H1 (cell line): ENCODE measurements around the gene XAB2. TPM values are rescaled to one million over a fixed set of nuclear protein-coding genes. Genes with fewer than 3 reads are reported as not detected.

ENCODE experiments used
- BACH1 ChIP-seq: IDR thresholded peaks from 2 replicates; pipeline ENCODE4 v1.6.1; 2012; ENCODE audit warnings: low read length, improper control_type of control experiment
- CBX8 ChIP-seq: fragments of 300-800, 300-1000 bp; sonication (generic); IDR thresholded peaks from 2 replicates; pipeline ENCODE4 v1.7.1; 2016; ENCODE audit warnings: low read depth, low read length, borderline replicate concordance
- CEBPB ChIP-seq: IDR thresholded peaks from 2 replicates; pipeline ENCODE4 v1.6.1; 2012; ENCODE audit warnings: low read depth, low read length
- MAX ChIP-seq: IDR thresholded peaks from 2 replicates; pipeline ENCODE4 v1.6.1; 2012; ENCODE audit warnings: inconsistent platforms
- PHF8 ChIP-seq: fragments of 200-600 bp; sonication (generic); conservative IDR thresholded peaks from 2 replicates; pipeline ENCODE4 v1.7.1; 2012; ENCODE audit warnings: low read depth, mild to moderate bottlenecking, inconsistent platforms, low read length, moderate library complexity
- POLR2A ChIP-seq, 2 experiments: IDR thresholded peaks; 1 replicate in 1 of 2; 2 replicates in 1 of 2; pipeline ENCODE4 v1.6.1; 2011; ENCODE audit warnings: low read depth in 2 of 2, low read length in 2 of 2, mild to moderate bottlenecking in 2 of 2; ENCODE audit errors: control extremely low read depth in 1 of 2
- TEAD4 ChIP-seq: IDR thresholded peaks from 2 replicates; pipeline ENCODE4 v1.6.1; 2012; ENCODE audit warnings: low read depth, low read length, inconsistent platforms, mixed read lengths
- polyA plus RNA-seq, 7 experiments: library from polyadenylated mRNA; depleted of rRNA in 3 of 7; stranded (reverse) in 5 of 7; unstranded in 2 of 7; fragments of >200 nt in 5 of 7; fragments of 200-250 nt in 2 of 7; gene quantifications; 1 replicate in 5 of 7; 2 replicates in 1 of 7; 4 replicates in 1 of 7; pipeline versions ENCODE4 v1.2.1 to v1.2.3, GENCODE V29; 2011 to 2013; ENCODE audit warnings: missing spikeins in 2 of 7, mixed read lengths in 2 of 7
- total RNA-seq: library from RNA; stranded (reverse); fragmentation: NEBNext Ultra II Directional; extraction: Animal tissue kit (Norgen Biotek cat#: 25700); gene quantifications from 2 replicates; pipeline ENCODE4 v1.2.1, GENCODE V29; 2021

The XAB2 gene
- total and polyA plus RNA-seq, 2 of the 8 experiments (the other 6 are each of a cell fraction or from before 2014, with no cell fraction given), result 48.2 to 49.4 TPM

- TF ChIP-seq PHF8, result no peak
- no peak for TF ChIP-seq TEAD4
- TF ChIP-seq MAX, result no peak
- TF ChIP-seq CBX8, result no peak
- no peak for TF ChIP-seq POLR2A (IDR thresholded peaks at IDR 0.05; ENCODE audit: control extremely low read depth in 1 of 2, low read depth in 2 of 2, low read length in 2 of 2)
- no peak for TF ChIP-seq BACH1
- no peak for TF ChIP-seq CEBPB
These were observed 31.2 kb downstream of the XAB2 start (continued) for GRCh38 chr19:7598180-7598579.
